ENCODE measurements around the gene IFNW1.

Gene IFNW1

DNA sequence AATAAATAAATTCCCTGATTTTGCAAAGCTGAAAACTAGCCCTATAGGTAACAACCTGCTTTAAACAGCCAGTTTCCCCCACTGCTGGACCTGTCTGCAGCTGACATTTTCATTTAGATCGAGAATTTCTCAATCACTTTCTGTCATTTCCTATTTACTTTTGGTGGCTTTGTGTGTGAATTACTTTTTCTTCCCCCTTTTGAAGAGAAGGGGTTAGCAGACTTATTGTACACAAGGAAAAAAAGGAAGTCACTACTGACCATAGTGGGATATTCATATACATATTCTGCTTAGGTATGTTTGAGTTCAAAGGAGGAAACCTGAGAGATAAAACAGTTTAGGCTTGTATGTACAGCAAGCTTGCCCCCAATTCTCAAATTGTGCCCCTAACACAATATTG is 36.8 kb downstream of the IFNW1 start:
- no peak for DNase-seq

DNA sequence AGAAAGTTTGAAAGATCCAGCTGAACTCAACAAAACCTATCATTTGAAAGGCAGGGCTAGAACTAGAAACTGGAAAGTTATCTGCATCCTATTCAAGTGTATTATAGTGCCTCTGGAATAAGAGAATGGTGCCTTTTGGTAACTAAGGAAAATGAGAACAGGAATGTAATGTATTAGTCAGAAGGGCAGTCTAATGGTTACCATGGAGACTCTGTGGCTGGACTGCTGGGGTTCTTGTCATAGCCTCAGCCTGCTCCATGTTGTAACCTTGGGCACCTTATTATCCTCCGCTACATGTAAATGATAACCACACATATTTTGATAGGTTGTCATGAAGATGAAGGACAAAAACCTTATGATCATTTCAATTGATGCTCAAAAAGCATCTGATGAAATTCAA is 39.3 kb downstream of the IFNW1 start:
- no peak for DNase-seq

DNA sequence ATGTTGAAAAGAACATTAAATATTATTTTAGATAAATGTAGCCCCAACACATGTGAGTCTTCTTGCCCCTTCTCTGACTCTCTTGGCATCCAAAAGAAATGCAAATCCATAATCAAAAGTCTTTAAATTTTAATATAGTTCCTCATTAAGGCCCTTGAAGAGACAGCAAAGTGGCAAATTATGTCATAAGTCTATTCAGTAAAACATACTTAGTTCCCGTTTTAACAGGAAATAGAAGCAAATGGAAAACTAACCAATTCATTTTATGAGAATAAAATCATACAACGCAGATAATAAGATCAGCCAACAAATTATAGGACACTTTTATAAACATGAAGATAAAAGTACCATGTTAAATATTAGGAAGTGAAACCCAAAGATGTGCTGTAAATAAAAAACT is 43.8 kb downstream of the IFNW1 start:
- DNase-seq: no peak

DNA sequence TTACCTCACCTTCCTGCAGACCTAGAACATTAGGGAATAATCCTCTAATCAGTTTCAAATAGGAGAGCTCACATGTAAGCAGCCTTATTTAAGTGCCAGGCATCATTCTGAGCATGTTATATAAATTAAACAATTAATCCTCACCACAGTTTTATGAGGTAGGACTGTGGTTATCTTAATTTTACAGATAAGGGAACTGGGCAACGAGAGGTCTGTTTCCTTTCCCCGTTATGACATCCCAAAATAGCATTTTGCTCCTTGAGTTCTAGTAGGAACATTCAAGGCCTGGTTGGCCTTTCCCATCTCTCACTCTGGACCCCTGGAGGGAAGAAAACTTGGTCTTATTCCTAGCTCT is 44.8 kb downstream of the IFNW1 start:
- no peak for DNase-seq

DNA sequence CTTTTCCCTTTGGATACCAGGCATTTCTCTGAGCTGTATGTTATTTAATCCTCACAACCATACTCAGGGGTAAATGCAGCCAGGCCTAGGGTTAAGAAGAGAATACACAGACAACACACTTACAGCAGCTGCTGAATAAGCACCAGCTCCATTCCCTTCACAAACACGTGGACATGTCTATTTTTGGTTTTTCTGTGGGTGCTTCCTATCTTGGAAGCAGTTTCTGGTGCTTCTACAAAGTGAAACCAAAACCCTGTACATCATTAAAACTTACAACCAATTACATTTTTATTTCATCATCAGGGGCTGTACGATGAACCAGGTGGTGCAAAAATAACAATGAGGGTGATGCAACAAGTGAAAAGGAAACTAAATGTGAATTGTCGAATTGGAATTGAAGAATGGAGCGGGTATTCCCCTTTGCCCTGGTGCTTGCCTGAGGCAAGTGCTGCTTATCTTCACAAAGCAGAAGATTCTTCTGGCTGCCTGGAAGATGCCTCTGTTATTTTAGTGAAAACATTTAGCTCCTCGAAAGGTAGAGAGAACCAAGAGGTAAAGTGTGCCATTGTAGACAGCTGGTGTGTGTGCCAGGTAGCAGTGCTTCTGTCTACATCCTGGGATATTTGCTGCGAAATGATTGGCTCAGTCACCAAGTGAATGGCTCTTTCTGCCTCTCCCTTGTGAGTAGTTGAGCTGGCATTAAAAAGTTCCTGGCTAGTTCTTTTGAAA is 45.3 kb downstream of the IFNW1 start:
- DNase-seq: peak; percentile 39 to 76

DNA sequence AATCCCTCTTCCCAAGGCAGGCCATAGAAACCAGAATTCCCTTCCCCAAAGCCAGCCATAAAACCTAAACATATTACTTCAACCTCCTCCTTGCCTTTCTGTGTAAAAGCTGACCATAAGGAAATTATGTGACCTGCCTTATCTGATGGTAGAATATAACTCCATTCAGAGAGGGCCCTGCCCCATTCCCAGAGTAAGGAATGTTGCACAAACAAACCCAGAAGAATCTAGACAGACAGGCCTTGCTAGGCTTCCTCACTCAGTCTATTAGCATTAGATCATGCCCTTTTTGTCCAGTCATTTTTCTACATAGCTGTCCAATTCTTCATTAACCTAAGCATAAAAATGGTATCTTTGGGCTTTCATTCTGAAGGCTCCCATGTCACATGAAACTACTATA is 46.1 kb downstream of the IFNW1 start:
- DNase-seq: no peak
